Measurements from ENCODE around the gene SPSB4.

The SPSB4 gene

GRCh38 chr3:141055536-141056445 is 4.6 kb downstream of the SPSB4 start:
- DNase-seq, result no peak

- DNase-seq, result no peak
Measured at GRCh38 chr3:141056751-141057171, 5.6 kb downstream of the SPSB4 start.

- DNase-seq, result no peak
Measured at GRCh38 chr3:141057436-141057835, 6.3 kb downstream of the SPSB4 start.

GRCh38 chr3:141057946-141058800 is 7.0 kb downstream of the SPSB4 start:
- no peak for DNase-seq

GRCh38 chr3:141058996-141059395 is 7.8 kb downstream of the SPSB4 start:
- DNase-seq, result no peak

GRCh38 chr3:141059816-141060215 is 8.7 kb downstream of the SPSB4 start:
- no peak for DNase-seq

GRCh38 chr3:141060327-141060726 is 9.2 kb downstream of the SPSB4 start:
- DNase-seq, result no peak

- no peak for DNase-seq
Measured at GRCh38 chr3:141063831-141064230, 12.7 kb downstream of the SPSB4 start.

GRCh38 chr3:141064255-141064926 is 13.2 kb downstream of the SPSB4 start:
- no peak for DNase-seq

- DNase-seq, result no peak
Measured at GRCh38 chr3:141065258-141065657, 14.1 kb downstream of the SPSB4 start.

GRCh38 chr3:141065841-141066805 is 15.0 kb downstream of the SPSB4 start:
- no peak for DNase-seq

GRCh38 chr3:141067206-141067974 is 16.2 kb downstream of the SPSB4 start:
- DNase-seq, result no peak

GRCh38 chr3:141070229-141070628 is 19.1 kb downstream of the SPSB4 start:
- no peak for DNase-seq

- no peak for DNase-seq
Measured at GRCh38 chr3:141070727-141071357, 19.7 kb downstream of the SPSB4 start.

- DNase-seq, result no peak
Measured at GRCh38 chr3:141071681-141072260, 20.6 kb downstream of the SPSB4 start.

GRCh38 chr3:141072950-141073349 is 21.8 kb downstream of the SPSB4 start:
- no peak for DNase-seq

- DNase-seq, result no peak
Measured at GRCh38 chr3:141073580-141073979, 22.4 kb downstream of the SPSB4 start.

- no peak for DNase-seq
Measured at GRCh38 chr3:141074529-141074928, 23.4 kb downstream of the SPSB4 start.

- DNase-seq, result no peak
Measured at GRCh38 chr3:141076036-141076773, 25.1 kb downstream of the SPSB4 start.
